ACC112 (cell line): Measurements from ENCODE around the gene CREB3L2.

ENCODE experiments used
- H2AFZ ChIP-seq: fragments of 200-600 bp; sonication (generic); one replicate; pipeline ENCODE4 v1.6.0; 2017; ENCODE audit warnings: antibody characterized with exemption, low read length; ENCODE audit not compliant: unreplicated experiment
- H3K27ac ChIP-seq: fragments of 200-600 bp; sonication (generic); 2 replicates; pipeline ENCODE4 v1.5.1; 2014; ENCODE audit warnings: low read depth, mild to moderate bottlenecking, antibody characterized with exemption, low read length, moderate library complexity
- H3K27me3 ChIP-seq: fragments of 200-600 bp; sonication (generic); 2 replicates; pipeline ENCODE4 v1.6.1; 2014; ENCODE audit warnings: mild to moderate bottlenecking, antibody characterized with exemption, low read length, moderate library complexity, mixed read lengths; ENCODE audit not compliant: insufficient read depth
- H3K36me3 ChIP-seq: fragments of 200-600 bp; sonication (generic); 2 replicates; pipeline ENCODE4 v1.6.1; 2016; ENCODE audit warnings: mild to moderate bottlenecking, antibody characterized with exemption, low read length, moderate library complexity, mixed read lengths; ENCODE audit not compliant: insufficient read depth
- H3K4me1 ChIP-seq: fragments of 200-600 bp; sonication (generic); one replicate; pipeline ENCODE4 v1.6.1; 2016; ENCODE audit warnings: low read length, mixed read lengths; ENCODE audit not compliant: insufficient read depth, unreplicated experiment, control insufficient read depth
- H3K4me3 ChIP-seq: fragments of 200-600 bp; sonication (generic); 2 replicates; pipeline ENCODE4 v1.5.1; 2014; ENCODE audit warnings: mild to moderate bottlenecking, low read depth, low read length
- H3K79me2 ChIP-seq: fragments of 200-600 bp; sonication (generic); one replicate; pipeline ENCODE4 v1.6.0; 2016; ENCODE audit warnings: low read length; ENCODE audit not compliant: control insufficient read depth, unreplicated experiment, insufficient read depth

Gene CREB3L2

GRCh38 chr7:137828456-137828855, 173.4 kb downstream of the CREB3L2 start:
- H3K79me2 ChIP-seq = no peaks in the 10 kb centered on the region
- no peak overlapping the region for H3K4me3 ChIP-seq
- H2AFZ ChIP-seq = no peak overlapping the region
- H3K36me3 ChIP-seq = peaks cover 5% of the 10 kb centered on the region
- no peaks in the 10 kb centered on the region for H3K27me3 ChIP-seq
- H3K4me1 ChIP-seq = no peaks in the 10 kb centered on the region
- H3K27ac ChIP-seq = no peak overlapping the region

DNA sequence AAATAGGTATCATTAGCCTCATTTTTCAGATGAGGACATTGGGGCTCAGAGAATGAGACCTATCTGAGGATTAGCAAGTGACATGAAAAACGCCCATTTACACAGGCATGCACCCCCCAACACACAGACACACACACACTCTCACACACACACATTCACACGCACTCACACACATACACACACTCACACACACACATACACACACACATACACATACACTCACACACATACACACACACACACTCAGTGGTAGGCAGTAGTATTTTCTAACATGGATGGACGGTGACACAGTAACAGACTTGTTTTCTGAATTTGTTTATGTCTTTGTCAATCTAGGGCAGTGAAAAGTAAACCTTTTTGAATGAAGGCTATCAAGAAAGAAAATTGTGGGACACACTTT, 176.4 kb downstream of the CREB3L2 start:
- Histone ChIP-seq H3K79me2 (no peaks in the 10 kb centered on the region), H3K27ac (no peak overlapping the region), H3K4me3 (no peak overlapping the region), H3K27me3 (no peaks in the 10 kb centered on the region), H3K36me3 (no peaks in the 10 kb centered on the region), H3K4me1 (peaks cover 8% of the 10 kb centered on the region), H2AFZ (no peak overlapping the region)
